Lower lobe of right lung (tissue), 2 donors: ENCODE measurements around the gene CCDC157. TPM values are rescaled to one million over a fixed set of nuclear protein-coding genes. Genes with fewer than 3 reads are reported as not detected.
A peak's percentile ranks its signal among the peaks of the same experiment; 100 is the strongest.

Source experiments
- ATAC-seq, 2 donors: fragments of 200-7000 bp; cut with Tn5 transposase; one replicate each; pipeline ENCODE4 v1.9.1; 2020 to 2022; ENCODE audit warnings: mild to moderate bottlenecking in 2 of 2, moderate library complexity in 2 of 2
- DNase-seq: peaks from one replicate; pipeline ENCODE4 v3.0.0-alpha.2; 2020
- H3K27ac ChIP-seq: fragments of 200-600 bp; one replicate; pipeline ENCODE4 v1.8.0; 2022
- H3K27me3 ChIP-seq: fragments of 200-600 bp; one replicate; pipeline ENCODE4 v1.8.0; 2022; ENCODE audit warnings: low read depth
- H3K36me3 ChIP-seq: fragments of 200-600 bp; one replicate; pipeline ENCODE4 v1.8.0; 2022; ENCODE audit warnings: mild to moderate bottlenecking
- H3K4me1 ChIP-seq: fragments of 200-600 bp; one replicate; pipeline ENCODE4 v1.8.0; 2022
- H3K4me3 ChIP-seq: fragments of 200-600 bp; one replicate; pipeline ENCODE4 v1.8.0; 2022; ENCODE audit warnings: mild to moderate bottlenecking
- H3K9me3 ChIP-seq: fragments of 200-600 bp; one replicate; pipeline ENCODE4 v1.8.0; 2022
- intact Hi-C: fragments of 100-400 bp; cut with DNase I; formaldehyde crosslinking; loops from one replicate; pipeline ENCODE4 v1.11.0; 2022
- total RNA-seq: library from RNA; stranded (reverse); fragmentation: NEBNext Ultra II Directional; extraction: Animal tissue kit (Norgen Biotek cat#: 25700); gene quantifications from one replicate; pipeline ENCODE4 v1.2.1, GENCODE V29; 2021
- TF ChIP-seq, protein P1 (sequence below): fragments of 200-600 bp; IDR thresholded peaks from one replicate; pipeline ENCODE4 v1.8.0; 2022; ENCODE audit warnings: antibody characterized with exemption, mild to moderate bottlenecking
- donor health status: DM: no; HTN: yes; CAD: no; lungs with severe emphysema.

Gene CCDC157
- total RNA-seq, 1 donor from 2014 or later: 5.2 TPM

DNA sequence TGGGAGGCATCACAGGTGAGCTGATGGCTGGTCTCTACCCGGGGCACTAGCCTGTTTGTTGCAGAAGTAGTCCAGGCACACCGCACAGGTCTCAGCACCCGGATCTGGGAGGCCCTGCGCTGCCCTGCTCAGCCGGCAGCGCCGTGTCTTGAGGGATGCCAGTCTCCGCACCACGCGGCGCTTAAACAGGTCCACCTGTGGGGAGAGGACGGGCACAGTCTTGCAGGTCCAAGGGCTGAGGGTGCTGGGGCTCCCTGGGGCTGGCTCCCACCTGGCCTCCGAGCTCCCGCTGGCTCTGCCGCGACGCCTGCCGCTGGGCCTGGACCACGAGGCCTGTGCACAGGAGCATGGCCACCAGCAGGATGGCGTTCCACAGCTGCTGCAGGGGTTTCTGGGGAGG lies 23.2 kb downstream of the CCDC157 start:
- intact Hi-C loops: loop anchor here (10.0 kb wide), 1 partner anchor 95 kb away; the partner anchor contains the start of gene CASTOR1
- TF ChIP-seq, protein P1, sequence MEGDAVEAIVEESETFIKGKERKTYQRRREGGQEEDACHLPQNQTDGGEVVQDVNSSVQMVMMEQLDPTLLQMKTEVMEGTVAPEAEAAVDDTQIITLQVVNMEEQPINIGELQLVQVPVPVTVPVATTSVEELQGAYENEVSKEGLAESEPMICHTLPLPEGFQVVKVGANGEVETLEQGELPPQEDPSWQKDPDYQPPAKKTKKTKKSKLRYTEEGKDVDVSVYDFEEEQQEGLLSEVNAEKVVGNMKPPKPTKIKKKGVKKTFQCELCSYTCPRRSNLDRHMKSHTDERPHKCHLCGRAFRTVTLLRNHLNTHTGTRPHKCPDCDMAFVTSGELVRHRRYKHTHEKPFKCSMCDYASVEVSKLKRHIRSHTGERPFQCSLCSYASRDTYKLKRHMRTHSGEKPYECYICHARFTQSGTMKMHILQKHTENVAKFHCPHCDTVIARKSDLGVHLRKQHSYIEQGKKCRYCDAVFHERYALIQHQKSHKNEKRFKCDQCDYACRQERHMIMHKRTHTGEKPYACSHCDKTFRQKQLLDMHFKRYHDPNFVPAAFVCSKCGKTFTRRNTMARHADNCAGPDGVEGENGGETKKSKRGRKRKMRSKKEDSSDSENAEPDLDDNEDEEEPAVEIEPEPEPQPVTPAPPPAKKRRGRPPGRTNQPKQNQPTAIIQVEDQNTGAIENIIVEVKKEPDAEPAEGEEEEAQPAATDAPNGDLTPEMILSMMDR: no peak
- DNase-seq (no peak), ATAC-seq (no peak)
- Histone ChIP-seq H3K27ac (no peak overlapping the region), H3K9me3 (no peaks in the 10 kb centered on the region), H3K4me3 (no peak overlapping the region), H3K27me3 (no peaks in the 10 kb centered on the region), H3K36me3 (peaks cover 25% of the 10 kb centered on the region), H3K4me1 (no peaks in the 10 kb centered on the region)

DNA sequence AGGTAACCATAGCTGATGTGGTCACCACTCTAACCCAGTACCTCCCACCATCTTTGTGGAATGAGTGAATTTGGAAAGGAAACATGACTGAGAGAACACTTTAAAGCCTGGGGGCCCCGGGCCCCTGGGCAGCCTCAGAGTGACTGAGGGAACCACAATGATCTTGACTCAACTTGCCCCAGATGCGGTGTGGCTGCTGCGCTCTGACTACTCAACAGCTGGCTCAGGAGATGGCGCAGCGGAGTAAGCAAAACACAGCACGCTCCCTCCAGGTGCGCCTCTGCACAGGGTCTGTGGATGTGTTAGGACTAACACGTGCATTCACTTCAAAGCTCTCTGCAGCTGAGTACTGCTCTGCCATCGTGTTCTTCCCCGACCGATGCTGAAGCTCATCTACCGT lies 24.5 kb downstream of the CCDC157 start:
- no peak for DNase-seq
- H3K27me3 ChIP-seq: no peaks in the 10 kb centered on the region
- peaks cover 25% of the 10 kb centered on the region for H3K36me3 ChIP-seq
- no peak overlapping the region for H3K27ac ChIP-seq
- no peaks in the 10 kb centered on the region for H3K9me3 ChIP-seq
- TF ChIP-seq, protein P1: no peak
- intact Hi-C loops: loop anchor here (10.0 kb wide), 1 partner anchor 96 kb away; the partner anchor contains the start of gene CASTOR1
- H3K4me1 ChIP-seq: peaks cover 5% of the 10 kb centered on the region
- ATAC-seq: no peak
- H3K4me3 ChIP-seq: no peak overlapping the region

DNA sequence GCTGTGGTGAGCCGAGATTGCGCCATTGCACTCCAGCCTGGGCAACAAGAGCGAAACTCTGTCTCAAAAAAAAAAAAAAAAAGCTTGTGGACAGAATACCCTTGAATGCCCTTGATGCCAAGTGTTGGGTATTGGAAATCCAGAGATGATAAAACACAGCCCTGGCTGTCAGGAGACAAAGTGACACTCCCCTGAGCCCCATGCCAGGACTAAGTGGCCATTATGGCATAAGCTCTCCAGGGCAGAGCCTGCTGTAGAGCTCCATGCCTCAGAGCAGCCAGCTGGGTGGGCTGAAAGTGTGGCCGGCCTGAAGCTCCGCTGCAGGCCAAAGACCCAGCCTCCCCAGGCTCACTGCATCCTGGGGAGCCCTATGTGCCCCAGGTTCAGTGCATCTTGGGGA lies 25.5 kb downstream of the CCDC157 start:
- ATAC-seq (no peak), DNase-seq (no peak)
- intact Hi-C loops: loop anchor here (10.0 kb wide), 1 partner anchor 98 kb away; the partner anchor contains the start of gene CASTOR1
- no peak overlapping the region for H3K4me3 ChIP-seq
- TF ChIP-seq, protein P1: no peak
- H3K9me3 ChIP-seq: no peaks in the 10 kb centered on the region
- H3K27me3 ChIP-seq: no peaks in the 10 kb centered on the region
- no peak overlapping the region for H3K27ac ChIP-seq
- peaks cover 25% of the 10 kb centered on the region for H3K36me3 ChIP-seq
- H3K4me1 ChIP-seq: peaks cover 11% of the 10 kb centered on the region

- Histone ChIP-seq H3K36me3 (peaks cover 25% of the 10 kb centered on the region), H3K27me3 (no peaks in the 10 kb centered on the region), H3K4me1 (peaks cover 15% of the 10 kb centered on the region), H3K27ac (no peak overlapping the region), H3K9me3 (no peaks in the 10 kb centered on the region), H3K4me3 (no peak overlapping the region)
- intact Hi-C loops: loop anchor here (10.0 kb wide), 1 partner anchor 98 kb away; the partner anchor contains the start of gene CASTOR1
- DNase-seq (no peak), ATAC-seq (no peak)
- TF ChIP-seq, protein P1: no peak
Measured at GRCh38 chr22:30383061-30383460, 26.3 kb downstream of the CCDC157 start.

DNA sequence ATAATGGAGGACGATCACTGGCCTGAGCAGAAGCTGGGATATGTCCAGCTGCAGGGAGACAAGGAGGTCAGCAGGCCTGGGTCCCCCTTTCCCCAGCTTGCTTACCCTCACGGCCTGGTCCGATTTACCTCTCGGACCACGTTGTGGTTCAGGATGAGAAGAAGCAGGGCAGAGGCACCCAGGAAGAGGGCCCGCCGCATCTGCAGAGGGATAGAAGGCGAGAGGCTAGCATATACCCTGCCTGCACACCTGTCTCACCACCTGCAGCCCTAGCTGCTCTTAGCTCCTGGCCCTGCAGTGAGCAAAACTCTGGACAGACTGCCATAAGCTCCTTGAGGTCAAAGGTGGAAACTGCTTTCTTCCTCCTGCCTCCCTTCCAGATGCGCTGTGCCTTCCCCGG lies 29.1 kb downstream of the CCDC157 start:
- DNase-seq: no peak
- no peaks in the 10 kb centered on the region for H3K9me3 ChIP-seq
- H3K4me1 ChIP-seq: peaks cover 15% of the 10 kb centered on the region
- no peak for ATAC-seq
- no peaks in the 10 kb centered on the region for H3K27me3 ChIP-seq
- no peak overlapping the region for H3K27ac ChIP-seq
- TF ChIP-seq, protein P1: no peak
- peak overlapping the region; percentile 61 for H3K4me3 ChIP-seq
- intact Hi-C loops: loop anchor here (10.0 kb wide), 1 partner anchor 101 kb away; the partner anchor contains the start of gene CASTOR1
- H3K36me3 ChIP-seq: peaks cover 14% of the 10 kb centered on the region
